Keratinocyte (primary cell): ENCODE measurements around the gene NODAL. TPM values are rescaled to one million over a fixed set of nuclear protein-coding genes. Genes with fewer than 3 reads are reported as not detected.
A peak's percentile ranks its signal among the peaks of the same experiment; 100 is the strongest.

Source experiments
- DNase-seq: peaks from one replicate; pipeline ENCODE4 v3.0.0-alpha.2; 2011; ENCODE audit warnings: low read depth, missing footprints, low spot score
- FAIRE-seq: peaks from 2 replicates; lab custom pipeline; 2011; peaks lifted over from hg19 to GRCh38; lab: Jason Lieb, UNC
- H2AFZ ChIP-seq: 2 replicates; pipeline ENCODE4 v1.6.0; 2012; ENCODE audit warnings: low read length, control low read depth, inconsistent platforms; ENCODE audit not compliant: control insufficient read depth
- H3K27ac ChIP-seq: 2 replicates; pipeline ENCODE4 v1.5.1; 2011; ENCODE audit warnings: low read length; ENCODE audit not compliant: control insufficient read depth, insufficient read depth
- H3K27me3 ChIP-seq: 3 replicates; pipeline ENCODE4 v1.6.0; 2011; ENCODE audit warnings: low read length; ENCODE audit not compliant: control insufficient read depth, insufficient read depth; ENCODE audit errors: extremely low read depth
- H3K36me3 ChIP-seq, 2 experiments: 2 replicates in 1 of 2; 3 replicates in 1 of 2; pipeline ENCODE4 v1.5.1; 2011; ENCODE audit warnings: low read length in 2 of 2, mild to moderate bottlenecking in 1 of 2; ENCODE audit not compliant: control insufficient read depth in 2 of 2, insufficient read depth in 2 of 2; ENCODE audit errors: extremely low read depth in 1 of 2
- H3K4me1 ChIP-seq: 3 replicates; pipeline ENCODE4 v1.5.1; 2011; ENCODE audit warnings: low read length; ENCODE audit not compliant: control insufficient read depth, insufficient read depth; ENCODE audit errors: extremely low read depth
- H3K4me2 ChIP-seq: 3 replicates; pipeline ENCODE4 v1.6.0; 2011; ENCODE audit warnings: low read depth, low read length; ENCODE audit not compliant: control insufficient read depth, insufficient read depth; ENCODE audit errors: extremely low read depth
- H3K4me3 ChIP-seq, 3 experiments: fragments of 200-600 bp in 1 of 3; sonication (generic) in 1 of 3; 2 replicates in 2 of 3; 3 replicates in 1 of 3; pipeline ENCODE4 v1.5.1; 2011 to 2016; ENCODE audit warnings: low read length in 3 of 3, mild to moderate bottlenecking in 3 of 3, control low read depth in 2 of 3, inconsistent platforms in 1 of 3, low read depth in 1 of 3, mixed read lengths in 1 of 3, mixed run types in 1 of 3, moderate library complexity in 1 of 3; ENCODE audit not compliant: control insufficient read depth in 2 of 3, insufficient read depth in 2 of 3; ENCODE audit errors: extremely low read depth in 1 of 3
- H3K79me2 ChIP-seq: 2 replicates; pipeline ENCODE4 v1.6.0; 2012; ENCODE audit warnings: low read length; ENCODE audit not compliant: control insufficient read depth, insufficient read depth
- H3K9ac ChIP-seq: 3 replicates; pipeline ENCODE4 v1.6.0; 2011; ENCODE audit warnings: low read length; ENCODE audit not compliant: control insufficient read depth, insufficient read depth; ENCODE audit errors: extremely low read depth
- H3K9me1 ChIP-seq: 3 replicates; pipeline ENCODE4 v1.6.0; 2011; ENCODE audit warnings: low read length; ENCODE audit not compliant: control insufficient read depth, insufficient read depth; ENCODE audit errors: extremely low read depth
- H3K9me3 ChIP-seq: 2 replicates; pipeline ENCODE4 v1.5.1; 2012; ENCODE audit warnings: low read depth, low read length; ENCODE audit not compliant: control insufficient read depth
- H4K20me1 ChIP-seq: 3 replicates; pipeline ENCODE4 v1.6.0; 2011; ENCODE audit warnings: low read length; ENCODE audit not compliant: control insufficient read depth, insufficient read depth; ENCODE audit errors: extremely low read depth
- EZH2 ChIP-seq: IDR thresholded peaks from one replicate; pipeline ENCODE4 v1.6.1; 2012; ENCODE audit warnings: inconsistent platforms, mild to moderate bottlenecking, low read length, moderate library complexity
- dilution Hi-C: fragments of 300-500 bp; cut with MboI; formaldehyde crosslinking; loops from one replicate; pipeline ENCODE4 v1.7.0; 2020; ENCODE audit warnings: low sequenced_read_pairs; ENCODE audit not compliant: extremely low pct_ligation_motif_present
- polyA plus RNA-seq, 5 experiments: library from polyadenylated mRNA; depleted of rRNA in 3 of 5; stranded (reverse) in 3 of 5; stranded (forward) in 1 of 5; unstranded in 1 of 5; fragments of >200 nt; gene quantifications; 1 replicate in 1 of 5; 2 replicates in 3 of 5; 3 replicates in 1 of 5; pipeline versions ENCODE4 v1.2.1 to v1.2.3, GENCODE V29; 2011 to 2012; ENCODE audit warnings: missing spikeins in 2 of 5, low read depth in 1 of 5, low replicate concordance in 1 of 5
- TF ChIP-seq, protein P1 (sequence below), 3 experiments: IDR thresholded peaks in 1 of 3; conservative IDR thresholded peaks in 1 of 3; optimal IDR thresholded peaks in 1 of 3; 2 replicates in 2 of 3; 3 replicates in 1 of 3; pipeline versions ENCODE3 to v1.5.1; 2011; ENCODE audit warnings: low read length in 3 of 3, mild to moderate bottlenecking in 3 of 3, moderate library complexity in 2 of 3, control low read depth in 1 of 3, inconsistent platforms in 1 of 3; ENCODE audit not compliant: insufficient read depth in 2 of 3; ENCODE audit errors: extremely low read depth in 1 of 3

The NODAL gene
- polyA plus RNA-seq, 1 donor (not counting 4 experiments of a cell fraction or from before 2014, with no cell fraction given) = 0.46 TPM

DNA sequence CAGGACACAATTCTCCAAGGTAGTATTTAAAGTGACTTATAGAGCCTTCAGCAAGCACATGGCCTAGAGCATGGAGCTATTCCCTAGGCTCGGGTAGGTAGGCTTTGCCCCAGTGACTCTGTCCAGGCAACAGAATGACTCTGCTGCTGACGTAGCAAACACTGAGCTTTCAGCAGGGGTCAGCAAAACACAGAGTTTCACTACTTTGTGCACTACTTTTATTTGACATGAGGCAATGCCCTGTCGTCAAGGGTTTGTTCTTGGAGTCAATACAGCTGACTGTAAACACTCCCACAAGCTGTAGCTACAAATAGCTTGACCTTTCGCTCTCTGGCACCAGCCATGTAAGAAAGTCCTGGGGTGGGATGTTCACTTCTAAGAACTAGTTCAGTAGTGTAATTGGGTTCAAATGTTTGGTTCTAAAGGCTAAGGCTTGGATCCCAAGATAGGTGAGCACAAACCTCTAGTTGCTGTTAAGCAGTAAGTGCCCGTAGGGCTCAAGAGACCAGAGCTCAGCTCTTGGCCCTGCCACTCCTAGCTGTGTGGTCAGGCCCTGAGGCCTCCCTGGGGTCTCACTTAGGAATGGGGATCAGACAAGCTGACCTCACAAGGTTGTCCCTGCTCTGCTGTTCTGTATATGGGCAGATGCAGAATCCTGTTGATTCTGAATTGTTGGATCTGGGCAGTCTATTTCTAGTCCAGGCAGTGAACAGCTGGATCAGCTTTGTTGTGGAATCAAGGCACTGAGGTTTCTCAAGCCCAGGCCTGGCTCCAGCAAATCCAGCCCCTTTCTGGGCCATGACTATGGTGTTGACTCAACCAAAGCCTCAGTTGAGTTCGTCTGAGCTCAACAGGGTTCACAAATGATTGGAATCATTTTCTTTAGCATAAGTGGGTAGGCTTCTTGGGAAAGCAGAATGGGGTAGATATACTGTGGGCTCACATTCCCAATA is 10.7 kb downstream of the NODAL start:
- Histone ChIP-seq H4K20me1 (no peaks in the 10 kb centered on the region), H3K4me1 (no peaks in the 10 kb centered on the region), H3K27ac (no peak overlapping the region), H3K4me3 (no peak overlapping the region), H3K4me2 (no peak overlapping the region), H3K36me3 (peaks cover 5 to 13% of the 10 kb centered on the region in 2 experiments), H3K27me3 (no peaks in the 10 kb centered on the region), H2AFZ (no peak overlapping the region), H3K9me3 (no peaks in the 10 kb centered on the region), H3K79me2 (no peaks in the 10 kb centered on the region), H3K9me1 (no peaks in the 10 kb centered on the region), H3K9ac (no peak overlapping the region)
- DNase-seq (no peak), FAIRE-seq (peak; percentile 36)
- dilution Hi-C loops = no loop called here
- no peak for TF ChIP-seq EZH2
- TF ChIP-seq, protein P1, sequence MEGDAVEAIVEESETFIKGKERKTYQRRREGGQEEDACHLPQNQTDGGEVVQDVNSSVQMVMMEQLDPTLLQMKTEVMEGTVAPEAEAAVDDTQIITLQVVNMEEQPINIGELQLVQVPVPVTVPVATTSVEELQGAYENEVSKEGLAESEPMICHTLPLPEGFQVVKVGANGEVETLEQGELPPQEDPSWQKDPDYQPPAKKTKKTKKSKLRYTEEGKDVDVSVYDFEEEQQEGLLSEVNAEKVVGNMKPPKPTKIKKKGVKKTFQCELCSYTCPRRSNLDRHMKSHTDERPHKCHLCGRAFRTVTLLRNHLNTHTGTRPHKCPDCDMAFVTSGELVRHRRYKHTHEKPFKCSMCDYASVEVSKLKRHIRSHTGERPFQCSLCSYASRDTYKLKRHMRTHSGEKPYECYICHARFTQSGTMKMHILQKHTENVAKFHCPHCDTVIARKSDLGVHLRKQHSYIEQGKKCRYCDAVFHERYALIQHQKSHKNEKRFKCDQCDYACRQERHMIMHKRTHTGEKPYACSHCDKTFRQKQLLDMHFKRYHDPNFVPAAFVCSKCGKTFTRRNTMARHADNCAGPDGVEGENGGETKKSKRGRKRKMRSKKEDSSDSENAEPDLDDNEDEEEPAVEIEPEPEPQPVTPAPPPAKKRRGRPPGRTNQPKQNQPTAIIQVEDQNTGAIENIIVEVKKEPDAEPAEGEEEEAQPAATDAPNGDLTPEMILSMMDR (optimal IDR thresholded peaks at IDR 0.05 in 1 of 3, IDR thresholded peaks at IDR 0.05 in 1 of 3, conservative IDR thresholded peaks at IDR 0.05 in 1 of 3; ENCODE audit: extremely low read depth in 1 of 3, insufficient read depth in 2 of 3, low read length in 3 of 3) = peak in 1 of 3 experiments; percentile 18

DNA sequence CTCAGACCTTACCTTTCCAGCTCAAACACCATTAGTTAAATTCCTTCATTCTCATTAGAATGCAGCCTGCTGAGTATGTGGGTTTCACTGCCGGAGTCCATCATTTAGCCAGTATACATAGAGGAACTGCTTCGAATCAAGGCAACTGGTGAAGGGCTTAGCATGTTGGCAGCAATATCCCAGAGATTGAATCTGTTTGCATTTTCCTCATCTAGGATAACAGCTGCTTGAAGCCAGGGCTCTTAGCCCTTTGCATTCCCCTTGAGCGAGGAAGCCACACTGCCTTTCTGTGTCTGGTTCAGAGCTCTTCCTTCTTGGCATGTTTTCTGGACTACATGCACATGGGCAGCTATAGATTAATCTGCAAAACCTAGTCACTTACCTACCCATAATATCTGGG is 14.7 kb downstream of the NODAL start:
- dilution Hi-C loops = no loop called here
- H3K79me2 ChIP-seq = no peaks in the 10 kb centered on the region
- FAIRE-seq (no peak), DNase-seq (no peak)
- TF ChIP-seq, protein P1 (optimal IDR thresholded peaks at IDR 0.05 in 1 of 3, IDR thresholded peaks at IDR 0.05 in 1 of 3, conservative IDR thresholded peaks at IDR 0.05 in 1 of 3; ENCODE audit: extremely low read depth in 1 of 3, insufficient read depth in 2 of 3, low read length in 3 of 3) = no peak
- no peak for TF ChIP-seq EZH2
- no peak overlapping the region for H3K4me3 ChIP-seq
- no peaks in the 10 kb centered on the region for H4K20me1 ChIP-seq
- H3K36me3 ChIP-seq = peaks cover 23 to 29% of the 10 kb centered on the region in 2 experiments
- H3K9me1 ChIP-seq = no peaks in the 10 kb centered on the region
- no peak overlapping the region for H3K27ac ChIP-seq
- H3K9ac ChIP-seq = no peak overlapping the region
- no peak overlapping the region for H2AFZ ChIP-seq
- no peaks in the 10 kb centered on the region for H3K27me3 ChIP-seq
- H3K4me2 ChIP-seq = no peak overlapping the region
- no peaks in the 10 kb centered on the region for H3K9me3 ChIP-seq
- no peaks in the 10 kb centered on the region for H3K4me1 ChIP-seq
